HL-60 (cell line): ENCODE results near the gene BCL3.
"Not testable (repeated sequence)": the region's sequence is repeated elsewhere in the genome, so short reads cannot be mapped to it uniquely, and the experiment has no call there.

Experiments
- CTCF ChIP-seq: IDR thresholded peaks from one replicate; pipeline ENCODE4 v1.5.1; 2011; ENCODE audit warnings: low read length, control low read depth, inconsistent platforms; ENCODE audit not compliant: insufficient read depth
- POLR2AphosphoS5 ChIP-seq: IDR thresholded peaks from 2 replicates; pipeline ENCODE4 v1.6.1; 2012; ENCODE audit warnings: low read depth

- not testable (repeated sequence) for TF ChIP-seq CTCF, POLR2AphosphoS5
Observed at GRCh38 chr19:44721369-44721768, 27.1 kb upstream of the BCL3 start.
